ENCODE results near the gene CELF2.

GRCh38 chr10:11236234-11236633 lies 218.6 kb downstream of the CELF2 start:
- TF ChIP-seq CTCF (IDR thresholded peaks at IDR 0.05) = no peak
- no peak for TF ChIP-seq POLR2A (IDR thresholded peaks at IDR 0.05)
- no peak for TF ChIP-seq POLR2AphosphoS5 (IDR thresholded peaks at IDR 0.05)
